NCI-H187 treated with DMSO at 0.1 percent for 48 hours (cell line): ENCODE measurements around the gene ZNF43.
"Not testable (repeated sequence)": the region's sequence is repeated elsewhere in the genome, so short reads cannot be mapped to it uniquely, and the experiment has no call there.

Source experiments
- DNase-seq: peaks from one replicate; lab custom pipeline; 2025; lab: John Stamatoyannopoulos, UW

ZNF43 gene

DNA sequence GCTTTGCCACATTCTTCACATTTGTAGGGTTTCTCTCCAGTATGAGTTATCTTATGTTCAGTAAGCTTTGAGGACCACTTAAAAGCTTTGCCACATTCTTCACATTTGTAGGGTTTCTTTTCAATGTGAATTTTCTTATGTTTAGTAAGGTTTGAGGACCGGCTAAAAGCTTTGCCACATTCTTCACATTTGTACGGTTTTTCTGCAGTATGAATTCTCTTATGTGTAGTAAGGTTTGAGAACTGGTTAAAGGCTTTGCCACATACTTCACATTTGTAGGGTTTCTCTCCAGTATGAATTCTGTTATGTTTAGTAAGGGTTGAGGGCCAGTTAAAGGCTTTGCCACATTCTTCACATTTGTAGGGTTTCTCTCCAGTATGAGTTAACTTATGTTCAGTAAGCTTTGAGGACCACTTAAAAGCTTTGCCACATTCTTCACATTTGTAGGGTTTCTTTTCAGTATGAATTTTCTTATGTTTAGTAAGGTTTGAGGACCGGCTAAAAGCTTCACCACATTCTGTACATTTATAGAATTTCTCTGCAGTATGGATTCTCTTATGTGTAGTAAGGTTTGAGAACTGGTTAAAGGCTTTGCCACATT lies 27.5 kb downstream of the ZNF43 start:
- not testable (repeated sequence) for DNase-seq

DNA sequence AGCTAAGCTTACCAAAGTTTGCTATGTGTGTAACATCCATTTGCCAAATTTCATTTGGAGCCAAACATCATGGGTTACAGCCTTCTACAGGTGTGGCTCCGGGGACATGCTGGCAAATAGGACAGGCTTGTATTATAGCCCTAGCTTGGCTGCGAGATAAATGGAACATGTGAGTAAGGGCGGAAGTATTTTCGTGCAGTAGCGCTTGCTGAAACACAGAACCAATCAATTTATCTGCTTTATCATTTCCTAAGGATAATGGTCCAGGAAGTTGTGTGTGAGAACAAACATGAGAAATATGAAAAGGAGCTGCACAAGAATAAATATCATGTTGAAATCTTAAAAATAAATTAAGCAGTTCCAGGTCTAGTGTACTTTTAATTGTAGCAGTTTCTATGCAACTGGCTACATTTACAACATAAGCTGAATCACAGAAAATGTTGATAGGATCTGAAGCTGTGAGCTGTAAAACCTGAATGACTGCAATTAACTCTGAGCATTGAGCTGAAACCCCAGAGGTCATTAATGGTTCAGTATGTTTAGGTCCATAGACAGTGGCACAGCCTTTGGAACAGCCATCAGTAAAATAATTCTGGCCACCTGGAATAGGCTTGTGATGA lies 46.4 kb downstream of the ZNF43 start:
- DNase-seq, result no peak

DNA sequence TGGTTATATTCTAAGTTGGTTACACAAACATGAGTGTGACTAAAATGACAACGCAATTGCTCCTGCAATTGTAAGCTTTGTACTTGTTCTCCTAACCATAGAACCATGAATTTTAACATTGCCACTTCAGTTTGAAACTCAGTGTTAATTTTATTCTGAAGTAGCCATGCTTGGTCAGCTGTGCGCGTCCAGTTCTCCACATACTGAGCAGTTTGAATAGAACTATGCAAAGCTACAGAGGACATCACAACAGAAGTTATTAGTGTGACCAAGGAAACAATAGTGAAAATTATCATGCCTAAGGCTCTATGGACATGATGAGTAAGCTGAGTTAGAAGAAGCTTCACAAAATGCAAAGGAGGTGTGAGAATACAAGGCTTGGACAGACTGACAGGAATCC lies 49.0 kb downstream of the ZNF43 start:
- no peak for DNase-seq

DNA sequence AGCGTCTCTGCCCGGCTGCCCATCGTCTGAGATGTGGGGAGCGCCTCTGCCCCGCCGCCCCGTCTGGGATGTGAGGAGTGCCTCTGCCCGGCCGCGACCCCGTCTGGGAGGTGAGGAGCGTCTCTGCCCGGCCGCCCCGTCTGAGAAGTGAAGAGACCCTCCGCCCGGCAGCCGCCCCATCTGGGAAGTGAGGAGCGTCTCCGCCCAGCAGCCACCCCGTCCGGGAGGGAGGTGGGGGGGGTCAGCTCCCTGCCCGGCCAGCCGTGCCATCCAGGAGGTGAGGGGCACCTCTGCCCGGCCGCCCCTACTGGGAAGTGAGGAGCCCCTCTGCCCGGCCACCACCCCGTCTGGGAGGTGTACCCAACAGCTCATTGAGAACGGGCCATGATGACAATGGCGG lies 60.2 kb downstream of the ZNF43 start:
- DNase-seq, result not testable (repeated sequence)

DNA sequence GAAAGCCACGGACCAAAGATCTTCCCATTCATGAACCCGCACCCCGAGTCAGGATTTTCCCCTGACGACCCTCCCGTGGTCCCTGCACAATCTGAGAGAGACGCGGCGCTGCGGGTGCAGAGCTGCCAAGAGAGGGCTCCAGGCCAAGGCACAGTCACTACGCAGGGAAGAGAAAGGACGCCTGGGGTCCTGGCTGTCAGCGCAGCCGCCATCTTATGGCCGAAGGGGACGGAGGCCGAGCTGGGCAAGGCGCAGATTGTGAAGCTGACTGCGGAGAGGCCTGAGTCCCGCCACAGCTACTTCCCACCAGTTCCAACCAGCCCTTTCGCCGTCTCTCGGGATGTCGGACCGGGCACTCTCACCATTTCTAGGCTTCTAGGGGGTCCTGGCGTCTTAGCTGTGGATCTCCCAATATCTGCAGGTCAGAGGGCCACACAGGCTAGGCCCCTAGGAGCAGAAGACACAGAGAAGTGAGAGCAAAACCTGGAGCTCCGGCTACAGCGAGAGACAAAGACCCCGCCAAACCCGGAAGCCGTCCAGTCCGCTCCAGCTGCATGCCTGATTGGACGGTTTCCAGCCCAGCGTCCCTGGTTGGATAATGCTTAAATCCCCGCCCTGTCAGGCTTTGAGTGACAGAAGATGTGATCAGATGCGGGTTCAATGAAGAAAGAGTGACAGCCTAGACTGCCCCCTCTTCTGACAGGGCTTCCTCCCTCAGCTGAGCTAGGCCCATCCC lies 68.7 kb downstream of the ZNF43 start, which contains the start of gene ZNF100:
TSS of gene ZNF100 (minus strand) at position 515 of the 736 bp plus-strand sequence. CDS start at position 365, 150 bp downstream.
- DNase-seq, result peak; percentile 39

DNA sequence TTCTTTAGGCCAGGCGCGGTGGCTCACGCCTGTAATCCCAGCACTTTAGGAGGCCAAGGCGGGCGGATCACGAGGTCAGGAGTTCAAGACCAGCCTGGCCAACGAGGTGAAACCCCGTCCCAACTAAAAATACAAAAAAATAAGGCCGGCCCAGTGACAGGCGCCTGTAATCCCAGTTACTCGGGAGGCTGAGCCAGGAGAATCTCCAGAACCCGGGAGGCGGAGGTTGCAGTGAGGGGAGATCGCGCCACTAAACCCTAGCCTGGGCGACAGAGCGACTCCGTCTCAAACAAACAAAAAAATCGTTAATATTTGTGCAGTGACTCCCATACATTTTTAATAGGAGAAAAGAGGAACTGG lies 69.3 kb downstream of the ZNF43 start:
- not testable (repeated sequence) for DNase-seq

DNA sequence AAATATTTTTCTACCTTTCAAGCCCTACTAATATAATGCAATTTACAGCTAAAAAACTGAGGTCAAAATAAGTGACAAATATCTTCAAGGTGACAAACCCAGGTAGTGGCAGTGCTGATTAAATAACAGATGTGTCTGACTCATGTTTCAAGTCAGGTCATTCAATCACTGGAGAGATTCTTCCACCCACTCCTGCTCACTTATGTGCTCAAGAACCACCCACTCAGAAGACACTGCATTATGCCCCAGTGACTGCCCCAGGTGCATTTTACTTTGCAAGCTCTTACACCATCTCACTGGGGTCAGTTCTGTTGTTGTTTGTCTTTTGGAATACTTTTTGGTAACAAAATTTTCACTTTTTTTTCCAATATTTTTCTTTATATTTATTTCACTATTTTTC lies 70.8 kb downstream of the ZNF43 start:
- DNase-seq, result no peak

DNA sequence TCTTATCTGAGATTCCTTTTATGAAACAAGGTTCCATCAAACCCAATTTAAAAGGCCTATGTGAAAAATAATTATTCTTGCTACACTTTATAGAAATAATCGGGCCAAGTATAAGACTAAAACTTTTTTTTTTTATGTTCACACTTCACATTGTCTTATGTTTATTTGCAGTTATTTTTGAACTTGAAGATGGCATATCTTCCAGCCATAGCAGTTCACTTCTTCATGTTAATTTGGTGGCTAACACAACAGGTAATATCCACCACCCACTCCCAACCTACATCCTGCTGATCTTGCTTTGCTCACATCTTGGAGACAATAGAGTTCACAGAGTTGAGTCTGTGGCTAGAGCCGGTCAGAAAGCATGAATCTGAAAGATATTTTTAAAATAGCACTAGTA lies 74.4 kb downstream of the ZNF43 start:
- DNase-seq, result not testable (repeated sequence)

DNA sequence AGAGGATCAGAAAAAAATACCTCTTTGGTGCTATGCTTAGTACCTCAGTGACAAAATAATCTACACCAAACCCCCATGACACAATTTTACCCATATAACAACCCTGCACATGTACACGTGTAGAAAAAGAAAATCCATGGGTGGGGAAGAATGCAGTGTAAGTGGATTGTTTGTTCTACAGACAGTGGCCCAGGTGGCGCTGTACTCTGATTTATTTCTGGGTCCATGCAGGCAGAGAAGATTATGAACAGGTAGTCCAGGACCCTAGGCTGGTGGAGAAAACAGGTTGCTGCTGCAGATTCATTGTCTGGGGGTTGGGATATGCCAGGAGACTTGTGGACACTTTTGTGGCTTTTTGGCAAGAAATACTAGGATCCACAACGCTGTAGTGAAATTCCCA lies 77.7 kb downstream of the ZNF43 start:
- DNase-seq, result no peak

DNA sequence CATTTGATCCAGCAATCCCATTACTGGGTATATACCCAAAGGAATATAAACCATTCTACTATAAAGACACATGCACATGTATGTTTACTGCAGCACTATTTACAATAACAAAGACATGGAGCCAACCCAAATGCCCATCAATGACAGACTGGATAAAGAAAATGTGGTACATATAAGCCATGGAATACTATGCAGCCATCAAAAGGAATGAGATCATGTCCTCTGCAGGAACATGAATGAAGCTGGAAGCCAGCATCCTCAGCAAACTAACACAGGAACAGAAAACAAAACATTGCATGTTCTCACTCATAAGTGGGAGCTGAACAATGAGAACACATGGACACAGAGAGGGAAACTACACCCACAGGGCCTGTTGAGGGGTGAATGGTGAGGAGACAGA lies 80.4 kb downstream of the ZNF43 start:
- not testable (repeated sequence) for DNase-seq
